NCI-H146 treated with DMSO at 0.1 percent for 48 hours (cell line): ENCODE data around the gene EPOP.
A peak's percentile ranks its signal among the peaks of the same experiment; 100 is the strongest.
"Not testable (repeated sequence)": the region's sequence is repeated elsewhere in the genome, so short reads cannot be mapped to it uniquely, and the experiment has no call there.

Experiments
- DNase-seq: peaks from one replicate; lab custom pipeline; 2025; ENCODE audit not compliant: unreplicated experiment; lab: John Stamatoyannopoulos, UW

Gene EPOP

GRCh38 chr17:38653679-38654078 lies 21.1 kb downstream of the EPOP start:
- no peak for DNase-seq

GRCh38 chr17:38653230-38653629 lies 21.5 kb downstream of the EPOP start:
- no peak for DNase-seq

- DNase-seq: not testable (repeated sequence)
These were observed 24.0 kb downstream of the EPOP start for GRCh38 chr17:38650653-38651173.

- no peak for DNase-seq
These were observed 36.8 kb downstream of the EPOP start for GRCh38 chr17:38637951-38638350.

- DNase-seq: no peak
These were observed 38.7 kb downstream of the EPOP start for GRCh38 chr17:38636054-38636453.

- DNase-seq: no peak
These were observed 42.4 kb downstream of the EPOP start for GRCh38 chr17:38632334-38632733.

DNA sequence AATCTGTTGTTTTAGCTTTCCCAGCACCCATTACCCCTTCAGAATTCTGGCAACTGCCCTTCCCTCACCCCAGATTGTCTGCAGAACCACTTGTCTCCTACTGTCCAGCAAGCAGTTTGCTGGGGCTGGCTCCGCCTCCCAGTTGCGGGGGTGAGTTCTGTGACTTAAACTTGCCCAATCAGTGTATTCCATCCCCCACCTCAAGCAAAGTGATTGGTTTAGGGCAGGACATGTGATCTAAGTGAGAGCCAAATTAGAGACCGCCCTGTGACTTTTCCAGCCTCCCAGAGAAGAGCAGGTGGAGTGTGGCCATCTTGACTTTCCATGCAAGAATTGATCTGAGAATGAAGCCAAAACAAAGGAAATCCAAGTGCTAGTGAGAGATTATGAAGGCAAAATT lies 46.3 kb downstream of the EPOP start:
- DNase-seq: peak; percentile 61

GRCh38 chr17:38627957-38628356 lies 46.8 kb downstream of the EPOP start:
- no peak for DNase-seq

DNA sequence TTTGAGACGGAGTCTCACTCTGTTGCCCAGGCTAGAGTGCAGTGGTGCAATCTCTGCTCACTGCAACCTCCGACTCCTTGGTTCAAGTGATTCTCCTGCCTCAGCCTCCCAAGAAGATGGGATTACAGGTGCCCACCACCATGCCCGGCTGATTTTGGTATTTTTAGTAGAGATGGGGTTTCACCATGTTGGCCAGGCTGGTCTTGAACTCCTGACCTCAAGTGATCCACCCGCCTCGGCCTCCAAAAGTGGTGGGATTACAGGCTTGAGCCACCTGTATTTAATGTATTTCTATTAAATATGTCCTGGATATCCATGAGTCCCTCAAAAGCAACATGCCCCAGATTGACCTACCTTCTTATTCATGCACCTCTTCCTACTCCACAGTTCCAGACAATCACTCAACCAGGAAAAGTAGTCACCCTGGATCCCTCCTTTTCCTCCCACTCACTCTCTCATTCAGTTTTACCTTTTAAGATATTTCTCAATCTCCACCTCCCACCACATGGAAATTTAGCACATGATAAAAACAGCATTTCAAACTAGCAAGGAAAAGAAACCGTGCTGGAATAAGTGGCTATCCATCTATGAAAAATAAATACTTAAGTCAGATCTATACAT lies 48.0 kb downstream of the EPOP start:
- DNase-seq: not testable (repeated sequence)

GRCh38 chr17:38625482-38625881 lies 49.3 kb downstream of the EPOP start:
- DNase-seq: no peak

DNA sequence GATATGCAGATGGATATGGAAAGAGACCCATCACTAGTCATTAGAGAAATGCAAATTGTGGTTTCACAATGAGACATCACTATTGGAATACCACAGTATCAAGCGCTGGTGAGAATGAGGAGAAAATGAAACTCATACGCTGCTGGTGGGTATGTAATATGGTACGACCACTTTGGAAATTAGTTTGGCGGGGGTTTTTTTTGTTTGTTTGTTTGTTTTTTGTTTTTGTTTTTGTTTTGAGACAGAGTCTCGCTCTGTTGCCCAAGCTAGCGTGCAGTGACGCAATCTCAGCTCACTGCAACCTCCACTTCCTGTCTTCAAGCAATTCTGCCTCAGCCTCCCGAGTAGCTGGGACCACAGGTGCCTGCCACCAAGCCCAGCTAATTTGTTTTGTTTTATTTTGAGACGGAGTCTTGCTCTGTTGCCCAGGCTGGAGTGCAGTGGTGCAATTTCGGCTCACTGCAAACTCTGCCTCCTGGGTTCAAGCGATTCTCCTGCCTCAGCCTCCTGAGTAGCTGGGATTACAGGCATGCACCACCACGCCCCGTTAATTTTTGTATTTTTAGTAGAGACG lies 49.9 kb downstream of the EPOP start:
- not testable (repeated sequence) for DNase-seq
